Lung (tissue), 12 donors: ENCODE measurements around the gene MYCBP. TPM values are rescaled to one million over a fixed set of nuclear protein-coding genes. Genes with fewer than 3 reads are reported as not detected.

Source experiments
- ATAC-seq: fragments of 200-7000 bp; cut with Tn5 transposase; one replicate; pipeline ENCODE4 v1.9.1; 2020; ENCODE audit warnings: moderate number of reproducible peaks; ENCODE audit not compliant: insufficient read depth, low FRiP score
- DNase-seq, 3 donors: peaks; one replicate each; pipeline ENCODE4 v3.0.0-alpha.2; 2013 to 2017
- H3K27ac ChIP-seq, 2 donors: one replicate each; pipeline ENCODE4 v1.5.1; 2013; ENCODE audit warnings: mild to moderate bottlenecking in 2 of 2, moderate library complexity in 2 of 2, control low read depth in 1 of 2, inconsistent platforms in 1 of 2, low read depth in 1 of 2, low read length in 1 of 2
- H3K27me3 ChIP-seq, 3 donors: one replicate each; pipeline ENCODE4 v1.5.1; 2013; ENCODE audit warnings: low read length in 2 of 3; ENCODE audit not compliant: control insufficient read depth in 3 of 3, insufficient read depth in 3 of 3
- H3K36me3 ChIP-seq, 4 donors: one replicate each; pipeline ENCODE4 v1.5.1; 2013; ENCODE audit warnings: low read length in 4 of 4, mild to moderate bottlenecking in 1 of 4, moderate library complexity in 1 of 4; ENCODE audit not compliant: control insufficient read depth in 4 of 4, insufficient read depth in 4 of 4
- H3K4me1 ChIP-seq, 5 donors: one replicate each; pipeline ENCODE4 v1.5.1; 2013; ENCODE audit warnings: low read length in 5 of 5, mild to moderate bottlenecking in 2 of 5, moderate library complexity in 1 of 5; ENCODE audit not compliant: control insufficient read depth in 5 of 5, insufficient read depth in 5 of 5
- H3K4me3 ChIP-seq: one replicate; pipeline ENCODE4 v1.5.1; 2013; ENCODE audit warnings: mild to moderate bottlenecking, control low read depth, moderate library complexity
- H3K9ac ChIP-seq, 2 donors: one replicate each; pipeline ENCODE4 v1.5.1; 2013; ENCODE audit warnings: low read length in 2 of 2, control low read depth in 1 of 2; ENCODE audit not compliant: insufficient read depth in 1 of 2
- H3K9me3 ChIP-seq, 4 donors: one replicate each; pipeline ENCODE4 v1.5.1; 2013; ENCODE audit warnings: low read length in 3 of 4, mild to moderate bottlenecking in 1 of 4, moderate library complexity in 1 of 4; ENCODE audit not compliant: control insufficient read depth in 4 of 4, insufficient read depth in 3 of 4
- CTCF ChIP-seq: IDR thresholded peaks from 2 replicates; pipeline ENCODE4 v1.5.1; 2012; ENCODE audit warnings: mild to moderate bottlenecking; ENCODE audit errors: control extremely low read depth, extremely low read depth
- WGBS, 2 donors: extraction: QIAGEN DNeasy Blood & Tissue Kit; methylation state at CpG; one replicate each; pipeline ENCODE4 v1.1.7; 2013; 5-methylcytosine and 5-hydroxymethylcytosine counted together
- polyA plus RNA-seq, 2 donors: library from polyadenylated mRNA; stranded (reverse); fragments of 200-250 nt; gene quantifications; one replicate each; pipeline ENCODE4 v1.2.1, GENCODE V29; 2013
- total RNA-seq, 2 donors: library from RNA; depleted of rRNA in 1 of 2; stranded (reverse); fragments of >200 nt in 1 of 2; gene quantifications; one replicate each; pipeline ENCODE4 v1.2.1, GENCODE V29; 2014 to 2021
- donor health status: control.
- donor health status: control.
- donor health status: Bipolar disorder and iron deficiency.
- donor health status: healthy.
- donor health status: DM: yes; HTN: yes; CAD: no.

MYCBP gene
- total and polyA plus RNA-seq, 4 donors, result 11.2 to 26.6 (median 13.9) TPM

GRCh38 chr1:38896169-38896568 lies 23.0 kb upstream of the MYCBP start:
- WGBS, 2 donors, result 92 to 96% methylated on average over 2 of the region's 2 CpGs
- no peak overlapping the region for H3K4me3 ChIP-seq
- no peaks in the 10 kb centered on the region for H3K4me1 ChIP-seq
- no peak for DNase-seq
- H3K27me3 ChIP-seq, result no peaks in the 10 kb centered on the region
- peaks cover 0 to 3% (median 0%) of the 10 kb centered on the region in 4 donors for H3K9me3 ChIP-seq
- no peak overlapping the region for H3K9ac ChIP-seq
- no peak overlapping the region for H3K27ac ChIP-seq
- ATAC-seq, result no peak
- no peak for TF ChIP-seq CTCF
- peaks cover 0 to 2% (median under 1%) of the 10 kb centered on the region in 4 donors for H3K36me3 ChIP-seq

- no peaks in the 10 kb centered on the region for H3K9me3 ChIP-seq
- no peak overlapping the region for H3K4me3 ChIP-seq
- H3K27me3 ChIP-seq, result no peaks in the 10 kb centered on the region
- no peak overlapping the region for H3K27ac ChIP-seq
- 81 to 90% methylated on average over 1 of the region's 1 CpG for WGBS, 2 donors
- ATAC-seq (no peak), DNase-seq (no peak)
- no peak overlapping the region for H3K9ac ChIP-seq
- no peak for TF ChIP-seq CTCF
- H3K36me3 ChIP-seq, result peaks cover 0 to 2% (median under 1%) of the 10 kb centered on the region in 4 donors
- H3K4me1 ChIP-seq, result no peaks in the 10 kb centered on the region
These were observed 19.8 kb upstream of the MYCBP start for GRCh38 chr1:38892976-38893375.

DNA sequence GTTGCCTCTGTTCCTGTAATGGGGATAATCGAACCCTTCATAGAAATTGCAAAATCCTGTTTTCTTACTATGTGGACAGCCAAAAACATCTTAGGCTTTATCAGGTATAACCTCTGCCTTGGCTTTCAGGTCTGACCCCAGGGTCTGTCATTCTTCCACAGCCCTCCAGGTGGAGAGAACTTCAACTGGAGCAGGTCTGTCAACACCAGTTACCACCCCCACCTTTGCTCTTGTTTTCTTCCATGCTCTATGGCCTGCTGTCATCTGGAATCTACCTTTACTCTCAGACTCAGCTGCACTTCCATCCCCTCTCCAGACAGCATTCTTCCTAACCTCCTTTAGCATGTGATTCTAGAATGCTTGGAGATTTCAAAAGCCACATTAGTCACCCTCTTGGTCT lies 18.6 kb upstream of the MYCBP start:
- Histone ChIP-seq H3K27me3 (no peaks in the 10 kb centered on the region), H3K36me3 (peaks cover 0 to 2% (median under 1%) of the 10 kb centered on the region in 4 donors), H3K4me1 (no peaks in the 10 kb centered on the region), H3K4me3 (no peak overlapping the region), H3K9me3 (no peaks in the 10 kb centered on the region), H3K27ac (no peak overlapping the region), H3K9ac (no peak overlapping the region)
- no peak for TF ChIP-seq CTCF
- no peak for DNase-seq
- ATAC-seq, result no peak
- 83 to 89% methylated on average over 1 of the region's 1 CpG for WGBS, 2 donors

GRCh38 chr1:38889589-38889988 lies 16.4 kb upstream of the MYCBP start:
- no peak for TF ChIP-seq CTCF
- WGBS, 2 donors, result 75 to 88% methylated on average over 5 of the region's 5 CpGs
- Histone ChIP-seq H3K36me3 (peaks cover 0 to 2% (median under 1%) of the 10 kb centered on the region in 4 donors), H3K27ac (no peak overlapping the region), H3K4me3 (no peak overlapping the region), H3K9me3 (no peaks in the 10 kb centered on the region), H3K4me1 (no peaks in the 10 kb centered on the region), H3K9ac (no peak overlapping the region), H3K27me3 (no peaks in the 10 kb centered on the region)
- no peak for ATAC-seq
- no peak for DNase-seq
